GM06990 (cell line): Measurements from ENCODE around the gene ALG8.
A peak's percentile ranks its signal among the peaks of the same experiment; 100 is the strongest.
"Not testable (repeated sequence)": the region's sequence is repeated elsewhere in the genome, so short reads cannot be mapped to it uniquely, and the experiment has no call there.

ENCODE experiments used
- DNase-seq: peaks from one replicate; pipeline ENCODE4 v3.0.0-alpha.2; 2011; ENCODE audit not compliant: insufficient read length; ENCODE audit errors: extremely low read depth
- H3K27me3 ChIP-seq: replicated peaks from 2 replicates; pipeline ENCODE4 v1.6.0; 2011; ENCODE audit warnings: low read length; ENCODE audit not compliant: control insufficient read depth, insufficient read depth
- H3K36me3 ChIP-seq: 2 replicates; pipeline ENCODE4 v1.5.1; 2011; ENCODE audit warnings: low read length; ENCODE audit not compliant: control insufficient read depth, insufficient read depth
- H3K4me3 ChIP-seq: replicated peaks from 2 replicates; pipeline ENCODE4 v1.5.1; 2011; ENCODE audit warnings: low read depth, mild to moderate bottlenecking, control low read depth, low read length
- CTCF ChIP-seq: IDR thresholded peaks from 2 replicates; pipeline ENCODE4 v1.5.1; 2011; ENCODE audit warnings: low read length, control low read depth, mild to moderate bottlenecking, inconsistent platforms; ENCODE audit not compliant: insufficient read depth, poor library complexity, severe bottlenecking

Gene ALG8

GRCh38 chr11:78080818-78081495 is 58.5 kb downstream of the ALG8 start:
- Histone ChIP-seq H3K27me3 (no peaks in the 10 kb centered on the region), H3K4me3 (no peak overlapping the region), H3K36me3 (no peaks in the 10 kb centered on the region)
- TF ChIP-seq CTCF = no peak
- DNase-seq = no peak

GRCh38 chr11:78080084-78080817 is 59.2 kb downstream of the ALG8 start:
- H3K36me3 ChIP-seq = no peaks in the 10 kb centered on the region
- TF ChIP-seq CTCF = no peak
- H3K27me3 ChIP-seq = no peaks in the 10 kb centered on the region
- DNase-seq = no peak
- peak overlapping the region; percentile 90 for H3K4me3 ChIP-seq

DNA sequence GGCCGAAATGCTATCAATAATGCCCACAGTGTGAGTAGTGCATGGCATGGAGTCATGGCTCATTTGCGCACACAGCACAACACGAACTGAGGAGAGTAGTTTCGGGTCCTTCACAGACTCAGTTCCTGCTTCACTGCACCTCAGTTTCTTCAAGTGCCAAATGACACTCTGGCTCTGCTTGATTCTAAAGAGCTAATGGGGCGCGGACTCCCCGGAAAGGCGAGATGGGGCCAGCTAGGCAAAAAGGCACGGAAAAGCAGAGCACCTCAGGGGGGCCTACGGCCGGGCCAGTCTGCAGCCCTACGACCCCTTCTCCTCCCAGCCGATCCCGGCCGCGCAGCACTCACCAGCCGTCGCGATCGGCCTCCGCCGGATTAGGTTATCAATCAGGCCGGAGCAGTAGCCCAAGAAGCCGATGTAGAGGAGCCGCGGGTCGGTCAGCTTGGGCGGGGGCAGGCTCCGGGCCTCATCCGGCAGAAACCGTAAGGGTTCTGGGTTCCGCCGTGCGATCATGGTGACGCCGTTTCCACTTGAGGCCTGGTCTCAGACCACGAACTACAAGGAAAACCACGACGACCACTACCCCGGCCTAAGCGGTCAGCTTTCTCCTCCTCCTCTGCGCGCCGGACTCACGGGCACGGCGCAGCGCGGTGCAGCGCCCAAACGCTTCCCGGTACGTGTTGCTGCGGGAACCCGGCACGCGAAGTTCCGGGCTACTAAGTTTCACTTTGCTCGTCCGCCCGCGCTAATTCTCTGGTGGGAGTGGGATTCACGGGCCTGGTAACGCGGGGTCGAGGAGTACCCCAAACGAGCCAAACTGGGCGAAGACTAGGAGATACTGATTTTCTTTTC is 60.0 kb downstream of the ALG8 start, which contains the start of gene NDUFC2:
Gene NDUFC2, minus strand, starts transcription at position 631 of the 852 bp plus-strand sequence. Its CDS starts 118 bp downstream, at position 513.
- Histone ChIP-seq H3K27me3 (no peaks in the 10 kb centered on the region), H3K4me3 (peak within 1 kb of the TSS; percentile 90), H3K36me3 (peaks cover 2% of the 10 kb centered on the region; the same call in 1 of the 2 replicates)
- DNase-seq = peak; percentile 88
- TF ChIP-seq CTCF = no peak

- no peak for DNase-seq
- Histone ChIP-seq H3K27me3 (no peaks in the 10 kb centered on the region), H3K4me3 (peak overlapping the region; percentile 90), H3K36me3 (peaks cover 2% of the 10 kb centered on the region; the same call in 1 of the 2 replicates)
- TF ChIP-seq CTCF = no peak
Observed at GRCh38 chr11:78078218-78079167, 60.9 kb downstream of the ALG8 start.

- not testable (repeated sequence) for H3K27me3 ChIP-seq, DNase-seq, H3K4me3 ChIP-seq, H3K36me3 ChIP-seq
Observed at GRCh38 chr11:78077592-78077991, 61.8 kb downstream of the ALG8 start.
